ENCODE measurements around the gene FYN. TPM values are rescaled to one million over a fixed set of nuclear protein-coding genes. Genes with fewer than 3 reads are reported as not detected.
A peak's percentile ranks its signal among the peaks of the same experiment; 100 is the strongest.

FYN gene
- polyA plus RNA-seq, 1 donor from 2014 or later: 45.9 TPM

GRCh38 chr6:111722179-111722731 lies 151.0 kb downstream of the FYN start:
- no peak overlapping the region for H3K27ac Mint-ChIP-seq
- H3K4me1 Mint-ChIP-seq: peaks cover 14 to 30% (median 28%) of the 10 kb centered on the region in 3 donors
- no peaks in the 10 kb centered on the region for H3K27me3 Mint-ChIP-seq
- no peak overlapping the region for H3K4me3 Mint-ChIP-seq
- H3K36me3 Mint-ChIP-seq: no peaks in the 10 kb centered on the region
- H3K9me3 Mint-ChIP-seq: no peaks in the 10 kb centered on the region

DNA sequence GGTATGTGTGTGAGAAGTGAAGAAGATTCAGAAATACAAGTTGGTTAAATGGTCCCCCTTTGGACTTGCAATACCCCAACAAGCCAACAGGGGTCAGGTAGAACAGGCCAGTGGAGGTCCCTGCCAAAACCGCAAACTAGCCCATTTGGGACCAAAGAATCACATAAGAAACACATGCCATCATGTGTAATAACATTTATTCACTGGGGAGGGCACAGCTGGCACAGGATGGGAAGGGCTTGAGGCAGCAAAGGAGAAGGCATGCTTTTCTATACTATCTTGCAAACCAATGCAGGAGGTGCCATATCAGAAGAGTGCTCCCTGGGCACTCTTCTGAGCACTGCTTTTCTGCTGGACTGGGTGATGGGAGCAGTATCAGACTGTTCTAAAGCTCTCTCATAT lies 151.5 kb downstream of the FYN start:
- Mint-ChIP-seq H3K4me1 (peaks cover 14 to 30% (median 28%) of the 10 kb centered on the region in 3 donors), H3K4me3 (peak overlapping the region in 1 of 4 donors; percentile 75), H3K36me3 (no peaks in the 10 kb centered on the region), H3K27me3 (no peaks in the 10 kb centered on the region), H3K27ac (no peak overlapping the region), H3K9me3 (no peaks in the 10 kb centered on the region)

DNA sequence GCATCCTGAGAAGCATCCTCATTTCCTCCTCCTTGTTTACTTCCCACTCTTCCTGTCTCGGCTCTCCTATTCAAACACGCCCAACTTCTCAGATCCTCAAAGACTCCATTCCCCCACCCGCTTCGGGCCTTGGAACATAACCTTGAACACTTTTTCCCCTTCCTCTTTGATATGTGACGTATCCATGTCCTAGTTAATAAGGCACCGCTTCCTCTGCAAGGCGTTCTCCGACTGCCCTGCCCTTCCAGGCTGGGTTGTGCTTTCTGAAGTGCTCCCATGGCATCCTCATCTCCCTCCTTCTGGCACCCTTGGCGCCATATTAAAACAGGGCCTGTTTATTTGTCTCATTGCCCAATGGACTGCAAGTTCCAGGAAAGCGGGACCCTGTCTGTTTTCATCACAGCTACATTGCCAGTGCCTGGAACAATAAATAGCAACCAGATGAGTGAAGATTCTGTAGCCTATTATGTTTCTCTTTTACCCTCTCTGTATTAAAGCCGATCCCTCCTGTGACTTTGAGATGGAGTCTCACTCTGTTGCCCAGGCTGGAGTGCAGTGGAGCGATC lies 152.2 kb downstream of the FYN start:
- H3K27ac Mint-ChIP-seq: no peak overlapping the region
- H3K4me3 Mint-ChIP-seq: peak overlapping the region in 1 of 4 donors; percentile 86

DNA sequence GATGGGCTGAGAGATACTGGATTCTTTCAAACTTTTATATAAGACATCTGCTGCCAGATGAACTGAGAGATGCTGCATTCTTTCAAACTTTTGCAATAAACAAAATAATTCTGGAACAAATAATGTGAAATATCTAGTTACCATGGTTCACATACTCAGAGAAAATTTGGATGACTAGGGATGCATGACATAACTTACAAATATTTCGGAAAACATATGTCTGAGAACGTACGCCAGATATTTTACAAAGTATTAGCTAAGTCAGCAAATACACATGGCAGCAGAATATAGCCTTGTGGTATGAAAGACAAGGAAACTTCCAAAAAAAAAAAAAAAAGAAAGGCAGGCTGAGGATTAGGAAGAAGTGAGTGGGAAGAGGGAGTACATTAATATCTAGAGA lies 154.3 kb downstream of the FYN start:
- no peak overlapping the region for H3K4me3 Mint-ChIP-seq
- peak overlapping the region in 2 of 3 donors; percentile 10 to 85 for H3K27ac Mint-ChIP-seq
- no peaks in the 10 kb centered on the region for H3K36me3 Mint-ChIP-seq
- H3K27me3 Mint-ChIP-seq: no peaks in the 10 kb centered on the region
- H3K9me3 Mint-ChIP-seq: no peaks in the 10 kb centered on the region
- peaks cover 3 to 15% (median 10%) of the 10 kb centered on the region in 3 donors for H3K4me1 Mint-ChIP-seq

More for the DNA sequence above, 152.2 kb downstream of the FYN start:
- no peaks in the 10 kb centered on the region for H3K9me3 Mint-ChIP-seq
- no peaks in the 10 kb centered on the region for H3K36me3 Mint-ChIP-seq
- H3K4me1 Mint-ChIP-seq: peaks cover 14 to 28% (median 28%) of the 10 kb centered on the region in 3 donors
- no peaks in the 10 kb centered on the region for H3K27me3 Mint-ChIP-seq

DNA sequence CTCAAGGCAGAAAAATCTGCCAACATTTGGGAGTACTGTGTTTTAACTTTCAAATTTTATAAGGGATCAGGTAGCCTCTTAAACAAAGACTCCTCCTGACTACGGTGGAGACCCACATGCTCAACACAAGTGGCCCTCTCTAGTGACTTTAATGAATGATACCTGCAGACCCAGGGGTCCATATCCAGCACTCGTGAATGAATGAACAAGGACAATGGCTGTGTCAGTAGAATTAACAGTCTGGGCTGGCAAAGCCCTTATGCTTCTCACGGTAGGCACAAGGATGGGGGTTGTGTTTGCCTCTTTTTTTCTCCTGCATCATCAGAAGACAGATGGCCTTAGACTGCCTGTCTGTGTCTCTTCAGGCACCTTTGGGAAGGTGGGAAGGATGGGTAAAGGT lies 154.9 kb downstream of the FYN start:
- H3K4me3 Mint-ChIP-seq: no peak overlapping the region
- no peak overlapping the region for H3K27ac Mint-ChIP-seq
- no peaks in the 10 kb centered on the region for H3K9me3 Mint-ChIP-seq
- no peaks in the 10 kb centered on the region for H3K27me3 Mint-ChIP-seq
- peaks cover 3 to 10% (median 4%) of the 10 kb centered on the region in 3 donors for H3K4me1 Mint-ChIP-seq
- H3K36me3 Mint-ChIP-seq: no peaks in the 10 kb centered on the region

DNA sequence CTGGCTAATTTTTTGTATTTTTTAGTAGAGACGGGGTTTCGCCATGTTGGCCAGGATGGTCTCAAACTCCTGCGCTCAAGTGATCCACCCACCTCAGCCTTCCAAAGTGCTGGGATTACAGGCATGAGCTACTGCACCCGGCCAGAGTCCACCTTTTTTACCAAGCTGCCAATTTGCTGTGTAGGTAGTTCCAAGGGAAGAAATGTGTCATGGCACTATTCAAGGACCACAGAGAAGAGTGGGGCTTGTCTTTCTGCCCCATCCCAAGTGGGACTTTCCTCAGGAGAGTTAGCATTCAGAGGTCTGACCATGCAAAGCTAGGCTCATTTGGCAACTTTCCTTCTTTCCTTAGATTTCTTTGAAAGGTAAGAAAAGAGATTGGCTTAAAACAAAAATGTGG lies 155.6 kb downstream of the FYN start:
- Mint-ChIP-seq H3K4me1 (peaks cover 3 to 9% (median 3%) of the 10 kb centered on the region in 3 donors), H3K9me3 (no peaks in the 10 kb centered on the region)

DNA sequence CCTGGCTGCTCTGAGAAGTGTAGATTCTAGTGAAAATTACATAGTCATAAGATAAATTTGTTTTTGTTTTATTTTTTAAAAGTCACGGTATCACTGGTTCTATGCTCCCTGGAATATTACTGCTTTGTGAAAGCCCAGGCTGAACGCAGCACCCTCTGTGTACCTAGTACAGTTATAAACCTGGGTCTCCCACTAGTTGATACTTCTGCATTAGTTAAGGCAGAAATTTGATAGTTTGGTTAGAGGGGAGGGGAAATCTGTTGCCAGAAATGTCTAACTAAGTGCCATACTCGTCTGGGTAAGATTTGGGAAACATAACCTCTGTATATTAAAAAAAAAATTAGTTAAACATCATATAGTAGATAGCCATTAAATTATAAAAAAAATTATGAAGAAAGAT lies 156.9 kb downstream of the FYN start:
- no peaks in the 10 kb centered on the region for H3K27me3 Mint-ChIP-seq
- peak overlapping the region in 1 of 3 donors; percentile 71 for H3K27ac Mint-ChIP-seq
- no peaks in the 10 kb centered on the region for H3K9me3 Mint-ChIP-seq
- no peaks in the 10 kb centered on the region for H3K36me3 Mint-ChIP-seq
- H3K4me1 Mint-ChIP-seq: peaks cover 0 to 3% (median 0%) of the 10 kb centered on the region in 3 donors
- no peak overlapping the region for H3K4me3 Mint-ChIP-seq

More for the DNA sequence above, 155.6 kb downstream of the FYN start:
- Mint-ChIP-seq H3K27ac (no peak overlapping the region), H3K4me3 (no peak overlapping the region), H3K36me3 (no peaks in the 10 kb centered on the region), H3K27me3 (no peaks in the 10 kb centered on the region)

GRCh38 chr6:111715321-111715720 lies 157.9 kb downstream of the FYN start:
- Mint-ChIP-seq H3K4me3 (no peak overlapping the region), H3K9me3 (no peaks in the 10 kb centered on the region), H3K27me3 (no peaks in the 10 kb centered on the region), H3K4me1 (peaks cover 0 to 2% (median under 1%) of the 10 kb centered on the region in 3 donors), H3K27ac (no peak overlapping the region), H3K36me3 (no peaks in the 10 kb centered on the region)

GRCh38 chr6:111714416-111715270 lies 158.6 kb downstream of the FYN start:
- H3K4me1 Mint-ChIP-seq: peaks cover 2 to 6% (median 5%) of the 10 kb centered on the region in 3 donors
- no peaks in the 10 kb centered on the region for H3K9me3 Mint-ChIP-seq
- no peaks in the 10 kb centered on the region for H3K27me3 Mint-ChIP-seq
- peak overlapping the region in 1 of 4 donors; percentile 55 for H3K4me3 Mint-ChIP-seq
- H3K27ac Mint-ChIP-seq: peak overlapping the region in 2 of 3 donors; percentile 4 to 87
- H3K36me3 Mint-ChIP-seq: no peaks in the 10 kb centered on the region

- H3K36me3 Mint-ChIP-seq: no peaks in the 10 kb centered on the region
- H3K4me3 Mint-ChIP-seq: no peak overlapping the region
- H3K4me1 Mint-ChIP-seq: peaks cover 2 to 7% (median 5%) of the 10 kb centered on the region in 3 donors
- H3K9me3 Mint-ChIP-seq: no peaks in the 10 kb centered on the region
- H3K27ac Mint-ChIP-seq: peak overlapping the region in 1 of 3 donors; percentile 87
- H3K27me3 Mint-ChIP-seq: no peaks in the 10 kb centered on the region
Measured at GRCh38 chr6:111713811-111714210, 159.4 kb downstream of the FYN start.

DNA sequence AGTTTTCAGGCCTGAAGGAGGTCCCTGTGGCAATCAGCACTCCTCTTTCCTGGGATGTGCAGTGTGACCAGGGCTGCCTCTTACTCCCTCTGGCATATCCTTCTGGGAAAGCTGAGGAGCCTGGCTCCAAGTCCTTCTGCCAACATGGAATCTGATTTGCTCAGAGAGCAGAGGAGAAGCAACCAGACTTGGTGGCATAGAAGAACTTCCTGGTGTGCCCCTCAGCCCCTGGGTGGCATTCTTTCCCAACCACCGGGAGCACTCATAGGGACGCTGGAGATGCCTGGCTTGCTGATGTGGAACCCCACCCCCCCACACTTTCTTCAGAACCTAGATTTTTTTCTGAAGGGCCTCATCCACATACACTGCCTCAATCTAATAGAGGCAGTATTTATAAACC lies 160.0 kb downstream of the FYN start:
- Mint-ChIP-seq H3K27me3 (no peaks in the 10 kb centered on the region), H3K4me1 (peaks cover 2 to 7% (median 5%) of the 10 kb centered on the region in 3 donors), H3K36me3 (no peaks in the 10 kb centered on the region), H3K27ac (no peak overlapping the region), H3K9me3 (no peaks in the 10 kb centered on the region), H3K4me3 (no peak overlapping the region)

DNA sequence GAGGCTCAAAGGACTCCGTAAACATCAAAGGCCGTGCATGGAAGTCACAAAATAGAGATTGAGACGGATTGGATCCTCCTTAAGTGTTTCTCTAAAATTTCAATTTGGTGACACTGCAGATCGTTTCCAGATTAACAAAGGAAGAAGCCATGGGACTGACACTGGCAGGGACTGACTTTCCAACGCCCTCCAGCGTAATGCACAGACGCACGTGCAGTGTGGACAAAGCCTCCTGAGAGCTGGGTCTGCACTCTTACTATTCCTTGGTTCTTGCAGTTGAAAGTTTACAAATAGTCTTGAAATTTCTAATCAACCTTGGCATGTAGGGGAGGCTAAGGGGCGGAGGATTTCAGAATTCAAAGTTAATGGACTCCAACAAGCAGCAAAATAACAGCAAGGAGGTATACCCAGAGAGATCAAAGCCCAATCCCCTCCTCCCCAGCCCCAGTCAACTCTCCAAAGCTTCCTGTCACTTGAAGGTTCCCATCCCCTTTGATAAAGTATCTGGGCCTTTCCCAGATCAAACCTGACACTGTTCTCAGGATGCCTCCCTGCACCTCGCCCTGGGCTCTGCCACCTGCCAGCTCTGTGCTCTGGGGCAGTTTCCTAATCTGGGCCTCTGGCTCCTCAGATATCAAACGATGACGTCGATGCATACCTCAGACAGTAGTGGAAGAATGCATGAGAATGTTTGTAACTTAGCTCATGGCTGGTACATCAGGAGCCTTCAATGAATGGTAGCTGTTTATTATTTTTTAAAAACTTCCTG lies 161.1 kb downstream of the FYN start:
- Mint-ChIP-seq H3K36me3 (no peaks in the 10 kb centered on the region), H3K27me3 (no peaks in the 10 kb centered on the region), H3K4me3 (no peak overlapping the region), H3K27ac (no peak overlapping the region), H3K4me1 (peaks cover 2 to 7% (median 5%) of the 10 kb centered on the region in 3 donors), H3K9me3 (no peaks in the 10 kb centered on the region)

GRCh38 chr6:111711476-111711875 lies 161.8 kb downstream of the FYN start:
- H3K27ac Mint-ChIP-seq: peak overlapping the region in 2 of 3 donors; percentile 2 to 92

GRCh38 chr6:111710911-111711310 lies 162.3 kb downstream of the FYN start:
- H3K36me3 Mint-ChIP-seq: no peaks in the 10 kb centered on the region
- no peaks in the 10 kb centered on the region for H3K9me3 Mint-ChIP-seq
- peak overlapping the region in 1 of 3 donors; percentile 92 for H3K27ac Mint-ChIP-seq
- no peaks in the 10 kb centered on the region for H3K27me3 Mint-ChIP-seq
- H3K4me3 Mint-ChIP-seq: peak overlapping the region in 1 of 4 donors; percentile 24
- H3K4me1 Mint-ChIP-seq: peaks cover 2 to 7% (median 5%) of the 10 kb centered on the region in 3 donors

More at GRCh38 chr6:111711476-111711875, 161.8 kb downstream of the FYN start:
- Mint-ChIP-seq H3K4me3 (no peak overlapping the region), H3K4me1 (peaks cover 2 to 7% (median 5%) of the 10 kb centered on the region in 3 donors), H3K9me3 (no peaks in the 10 kb centered on the region), H3K36me3 (no peaks in the 10 kb centered on the region), H3K27me3 (no peaks in the 10 kb centered on the region)

Data from IgD-negative memory B cell (primary cell).